ENCODE measurements around the gene PPP1R12B. TPM values are rescaled to one million over a fixed set of nuclear protein-coding genes. Genes with fewer than 3 reads are reported as not detected.
"Not testable (repeated sequence)": the region's sequence is repeated elsewhere in the genome, so short reads cannot be mapped to it uniquely, and the experiment has no call there.

The PPP1R12B gene
- polyA plus RNA-seq, 1 donor (not counting 4 experiments of a cell fraction or from before 2014, with no cell fraction given), result 6.9 TPM

DNA sequence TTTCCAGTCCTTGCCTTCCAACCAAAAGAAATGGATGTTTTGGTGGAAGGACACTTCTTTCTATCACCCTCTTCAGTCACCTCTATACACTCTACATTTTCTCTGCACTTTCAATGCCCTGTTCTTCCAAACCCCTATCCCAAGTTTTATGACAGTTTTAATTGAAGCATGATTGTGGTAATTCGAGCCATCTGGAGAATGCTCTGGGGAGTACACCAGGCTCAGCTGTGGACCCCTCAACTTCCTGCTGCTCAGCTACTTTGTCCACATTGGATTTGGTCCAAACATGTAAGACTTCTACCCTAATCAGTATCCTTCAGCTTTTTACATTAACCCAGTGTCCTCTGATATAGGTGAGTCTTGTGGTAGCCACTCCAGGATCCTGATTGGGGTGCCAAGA is 232.1 kb downstream of the PPP1R12B start:
- no peaks in the 10 kb centered on the region for H3K27me3 ChIP-seq (ENCODE audit: control insufficient read depth, extremely low read depth, insufficient read depth, low read length)
- no peak overlapping the region for H3K4me2 ChIP-seq (ENCODE audit: control insufficient read depth, extremely low read depth, insufficient read depth, low read depth, low read length)
- TF ChIP-seq, protein P1, sequence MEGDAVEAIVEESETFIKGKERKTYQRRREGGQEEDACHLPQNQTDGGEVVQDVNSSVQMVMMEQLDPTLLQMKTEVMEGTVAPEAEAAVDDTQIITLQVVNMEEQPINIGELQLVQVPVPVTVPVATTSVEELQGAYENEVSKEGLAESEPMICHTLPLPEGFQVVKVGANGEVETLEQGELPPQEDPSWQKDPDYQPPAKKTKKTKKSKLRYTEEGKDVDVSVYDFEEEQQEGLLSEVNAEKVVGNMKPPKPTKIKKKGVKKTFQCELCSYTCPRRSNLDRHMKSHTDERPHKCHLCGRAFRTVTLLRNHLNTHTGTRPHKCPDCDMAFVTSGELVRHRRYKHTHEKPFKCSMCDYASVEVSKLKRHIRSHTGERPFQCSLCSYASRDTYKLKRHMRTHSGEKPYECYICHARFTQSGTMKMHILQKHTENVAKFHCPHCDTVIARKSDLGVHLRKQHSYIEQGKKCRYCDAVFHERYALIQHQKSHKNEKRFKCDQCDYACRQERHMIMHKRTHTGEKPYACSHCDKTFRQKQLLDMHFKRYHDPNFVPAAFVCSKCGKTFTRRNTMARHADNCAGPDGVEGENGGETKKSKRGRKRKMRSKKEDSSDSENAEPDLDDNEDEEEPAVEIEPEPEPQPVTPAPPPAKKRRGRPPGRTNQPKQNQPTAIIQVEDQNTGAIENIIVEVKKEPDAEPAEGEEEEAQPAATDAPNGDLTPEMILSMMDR (optimal IDR thresholded peaks at IDR 0.05 in 1 of 3, IDR thresholded peaks at IDR 0.05 in 1 of 3, conservative IDR thresholded peaks at IDR 0.05 in 1 of 3; ENCODE audit: extremely low read depth in 1 of 3, insufficient read depth in 2 of 3, low read length in 3 of 3), result no peak
- no peak for TF ChIP-seq EZH2 (IDR thresholded peaks at IDR 0.05; ENCODE audit: low read length)
- FAIRE-seq (no peak), DNase-seq (ENCODE audit: low read depth, low spot score) (no peak)
- H3K36me3 ChIP-seq (ENCODE audit: control insufficient read depth in 2 of 2, extremely low read depth in 1 of 2, insufficient read depth in 2 of 2, low read length in 2 of 2), result no peaks in the 10 kb centered on the region
- no peaks in the 10 kb centered on the region for H3K9me1 ChIP-seq (ENCODE audit: control insufficient read depth, extremely low read depth, insufficient read depth, low read length)
- H3K9ac ChIP-seq (ENCODE audit: control insufficient read depth, extremely low read depth, insufficient read depth, low read length), result no peak overlapping the region
- H3K4me1 ChIP-seq (ENCODE audit: control insufficient read depth, extremely low read depth, insufficient read depth, low read length), result peaks cover 45% of the 10 kb centered on the region
- H2AFZ ChIP-seq (ENCODE audit: control insufficient read depth, low read length), result no peak overlapping the region
- H3K4me3 ChIP-seq (ENCODE audit: control insufficient read depth in 2 of 3, extremely low read depth in 1 of 3, insufficient read depth in 2 of 3, low read depth in 1 of 3, low read length in 3 of 3), result no peak overlapping the region
- no peaks in the 10 kb centered on the region for H4K20me1 ChIP-seq (ENCODE audit: control insufficient read depth, extremely low read depth, insufficient read depth, low read length)
- dilution Hi-C loops (cut with MboI; ENCODE audit: extremely low pct_ligation_motif_present, low sequenced_read_pairs), result no loop called here
- no peaks in the 10 kb centered on the region for H3K9me3 ChIP-seq (ENCODE audit: control insufficient read depth, low read depth, low read length)
- no peak overlapping the region for H3K27ac ChIP-seq (ENCODE audit: control insufficient read depth, insufficient read depth, low read length)
- no peaks in the 10 kb centered on the region for H3K79me2 ChIP-seq (ENCODE audit: control insufficient read depth, insufficient read depth, low read length)

DNA sequence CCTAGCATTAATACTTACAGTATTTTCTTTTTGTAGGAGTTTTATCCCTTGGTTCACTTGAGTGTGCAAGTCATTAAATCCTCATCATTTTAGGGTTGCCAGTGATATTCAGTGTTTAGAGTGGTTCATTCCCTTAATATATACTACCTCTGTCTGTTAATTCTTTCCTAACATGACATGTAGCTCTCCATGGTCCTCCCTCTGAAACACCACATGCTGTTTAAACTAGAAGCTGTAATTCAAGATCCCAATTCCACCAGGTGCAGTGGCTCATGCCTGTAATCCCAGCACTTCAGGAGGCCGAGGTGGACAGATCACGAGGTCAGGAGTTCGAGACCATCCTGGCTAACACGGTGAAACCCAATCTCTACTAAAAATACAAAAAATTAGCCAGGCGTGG is 233.9 kb downstream of the PPP1R12B start:
- H4K20me1 ChIP-seq (ENCODE audit: control insufficient read depth, extremely low read depth, insufficient read depth, low read length); H3K9me3 ChIP-seq (ENCODE audit: control insufficient read depth, low read depth, low read length); DNase-seq (ENCODE audit: low read depth, low spot score); H2AFZ ChIP-seq (ENCODE audit: control insufficient read depth, low read length); H3K9me1 ChIP-seq (ENCODE audit: control insufficient read depth, extremely low read depth, insufficient read depth, low read length); H3K27me3 ChIP-seq (ENCODE audit: control insufficient read depth, extremely low read depth, insufficient read depth, low read length); H3K4me2 ChIP-seq (ENCODE audit: control insufficient read depth, extremely low read depth, insufficient read depth, low read depth, low read length); H3K79me2 ChIP-seq (ENCODE audit: control insufficient read depth, insufficient read depth, low read length); H3K4me3 ChIP-seq (ENCODE audit: control insufficient read depth in 2 of 3, extremely low read depth in 1 of 3, insufficient read depth in 2 of 3, low read depth in 1 of 3, low read length in 3 of 3); FAIRE-seq; dilution Hi-C loops (cut with MboI; ENCODE audit: extremely low pct_ligation_motif_present, low sequenced_read_pairs); H3K36me3 ChIP-seq (ENCODE audit: control insufficient read depth in 2 of 2, extremely low read depth in 1 of 2, insufficient read depth in 2 of 2, low read length in 2 of 2); H3K9ac ChIP-seq (ENCODE audit: control insufficient read depth, extremely low read depth, insufficient read depth, low read length); H3K27ac ChIP-seq (ENCODE audit: control insufficient read depth, insufficient read depth, low read length): not testable (repeated sequence)
- peaks cover 38% of the 10 kb centered on the region for H3K4me1 ChIP-seq (ENCODE audit: control insufficient read depth, extremely low read depth, insufficient read depth, low read length)

All from keratinocyte (primary cell).